ENCODE data around the gene MED29.
"Not testable (repeated sequence)": the region's sequence is repeated elsewhere in the genome, so short reads cannot be mapped to it uniquely, and the experiment has no call there.

- not testable (repeated sequence) for TF ChIP-seq POLR2A (IDR thresholded peaks at IDR 0.05; ENCODE audit: low read length); GATA1 (IDR thresholded peaks at IDR 0.05; ENCODE audit: low read depth, low read length)
These were observed 11.8 kb upstream of the MED29 start for GRCh38 chr19:39379366-39379765.

All from erythroblast (primary cell).